Suppressor macrophage treated with lipopolysaccharide for 1 hour (primary cell): ENCODE measurements around the gene SLC9A3.
"Not testable (repeated sequence)": the region's sequence is repeated elsewhere in the genome, so short reads cannot be mapped to it uniquely, and the experiment has no call there.

Experiments used
- DNase-seq, 3 donors: peaks; one replicate each; pipeline ENCODE4 v3.0.0-alpha.2; 2020 to 2022

The SLC9A3 gene

GRCh38 chr5:474232-474839 lies 49.9 kb downstream of the SLC9A3 start:
- DNase-seq = not testable (repeated sequence)

GRCh38 chr5:473551-474192 lies 50.6 kb downstream of the SLC9A3 start:
- peak; percentile 34 to 56 (median 41) for DNase-seq

GRCh38 chr5:472656-473550 lies 51.3 kb downstream of the SLC9A3 start:
- DNase-seq = peak; percentile 95 to 98 (median 96)

GRCh38 chr5:472076-472655 lies 52.1 kb downstream of the SLC9A3 start:
- peak in 1 of 3 donors; percentile 16 for DNase-seq

- DNase-seq = peak; percentile 53 to 70 (median 55)
These were observed 52.5 kb downstream of the SLC9A3 start for GRCh38 chr5:471750-472058.

- DNase-seq = no peak
These were observed 53.1 kb downstream of the SLC9A3 start for GRCh38 chr5:470961-471749.

GRCh38 chr5:469752-470483 lies 54.3 kb downstream of the SLC9A3 start:
- no peak for DNase-seq

GRCh38 chr5:468401-468800 lies 55.8 kb downstream of the SLC9A3 start:
- no peak for DNase-seq

GRCh38 chr5:466661-467310 lies 57.5 kb downstream of the SLC9A3 start:
- DNase-seq = no peak

GRCh38 chr5:465591-466403 lies 58.5 kb downstream of the SLC9A3 start:
- no peak for DNase-seq

GRCh38 chr5:464843-465590 lies 59.2 kb downstream of the SLC9A3 start:
- no peak for DNase-seq

- DNase-seq = no peak
These were observed 59.8 kb downstream of the SLC9A3 start for GRCh38 chr5:464446-464842.

- peak; percentile 30 to 54 (median 52) for DNase-seq
These were observed 60.3 kb downstream of the SLC9A3 start for GRCh38 chr5:463952-464351.

- DNase-seq = no peak
These were observed 60.9 kb downstream of the SLC9A3 start for GRCh38 chr5:463301-463700.

- DNase-seq = no peak
These were observed 62.2 kb downstream of the SLC9A3 start for GRCh38 chr5:462051-462481.

GRCh38 chr5:460273-460625 lies 64.0 kb downstream of the SLC9A3 start:
- no peak for DNase-seq

- DNase-seq = no peak
These were observed 64.5 kb downstream of the SLC9A3 start for GRCh38 chr5:459562-460272.

GRCh38 chr5:458547-459353 lies 65.5 kb downstream of the SLC9A3 start:
- DNase-seq = peak; percentile 53 to 74 (median 64)
